GM23338 (cell line): Measurements from ENCODE around the gene PGM2. TPM values are rescaled to one million over a fixed set of nuclear protein-coding genes. Genes with fewer than 3 reads are reported as not detected.
A peak's percentile ranks its signal among the peaks of the same experiment; 100 is the strongest.

Experiments
- ATAC-seq: fragments of 200-7000 bp; cut with Tn5 transposase; 3 replicates; pipeline ENCODE4 v1.9.1; 2020
- DNase-seq: peaks from one replicate; pipeline ENCODE4 v3.0.0-alpha.2; 2015; ENCODE audit warnings: low spot score
- H2AFZ ChIP-seq: fragments of 200-600 bp; sonication (generic); 2 replicates; pipeline ENCODE4 v1.8.0; 2016; ENCODE audit warnings: antibody characterized with exemption, mild to moderate bottlenecking, moderate library complexity
- H3F3A ChIP-seq: fragments of 200-600 bp; sonication (generic); replicated peaks from 2 replicates; pipeline ENCODE4 v1.8.0; 2017; ENCODE audit warnings: antibody characterized with exemption, mixed run types, low read depth
- H3K27ac ChIP-seq: fragments of 200-600 bp; sonication (generic); 2 replicates; pipeline ENCODE4 v1.6.1; 2016; ENCODE audit warnings: low read depth
- H3K27me3 ChIP-seq: fragments of 200-600 bp; sonication (generic); 2 replicates; pipeline ENCODE4 v1.8.0; 2016; ENCODE audit warnings: mild to moderate bottlenecking, mixed run types, moderate library complexity; ENCODE audit not compliant: insufficient read depth
- H3K36me3 ChIP-seq: fragments of 200-600 bp; sonication (generic); 2 replicates; pipeline ENCODE4 v1.8.0; 2016; ENCODE audit warnings: mild to moderate bottlenecking; ENCODE audit not compliant: insufficient read depth
- H3K4me1 ChIP-seq: fragments of 200-600 bp; sonication (generic); 2 replicates; pipeline ENCODE4 v1.8.0; 2016; ENCODE audit warnings: mild to moderate bottlenecking, moderate library complexity; ENCODE audit not compliant: insufficient read depth
- H3K4me2 ChIP-seq: fragments of 200-600 bp; sonication (generic); 2 replicates; pipeline ENCODE4 v1.7.1; 2017; ENCODE audit warnings: mixed run types
- H3K4me3 ChIP-seq: fragments of 200-600 bp; sonication (generic); 2 replicates; pipeline ENCODE4 v1.6.1; 2016; ENCODE audit warnings: mixed run types
- H3K79me2 ChIP-seq: fragments of 200-600 bp; sonication (generic); replicated peaks from 2 replicates; pipeline ENCODE4 v1.8.0; 2017; ENCODE audit warnings: mild to moderate bottlenecking; ENCODE audit not compliant: insufficient read depth
- H3K9me2 ChIP-seq: fragments of 200-600 bp; sonication (generic); 2 replicates; pipeline ENCODE4 v1.8.0; 2017; ENCODE audit not compliant: insufficient read depth
- H4K20me1 ChIP-seq: fragments of 200-600 bp; sonication (generic); replicated peaks from 2 replicates; pipeline ENCODE4 v1.8.0; 2017; ENCODE audit warnings: mild to moderate bottlenecking; ENCODE audit not compliant: insufficient read depth
- H3K27ac Mint-ChIP-seq: 2 replicates; pipeline ENCODE4 v1.8.0; 2020; ENCODE audit warnings: inconsistent platforms, mild to moderate bottlenecking, moderate library complexity, mixed read lengths
- H3K27me3 Mint-ChIP-seq: 3 replicates; pipeline ENCODE4 v1.8.0; 2022; ENCODE audit warnings: low read depth, mild to moderate bottlenecking, moderate library complexity, mixed read lengths, inconsistent platforms; ENCODE audit not compliant: insufficient read depth, poor library complexity
- H3K36me3 Mint-ChIP-seq: 3 replicates; pipeline ENCODE4 v1.8.0; 2021; ENCODE audit warnings: low read depth, mild to moderate bottlenecking, inconsistent platforms, moderate library complexity, mixed read lengths
- H3K4me1 Mint-ChIP-seq: 3 replicates; pipeline ENCODE4 v1.8.0; 2020; ENCODE audit warnings: mild to moderate bottlenecking, inconsistent platforms, mixed read lengths
- H3K4me3 Mint-ChIP-seq: 3 replicates; pipeline ENCODE4 v1.8.0; 2021; ENCODE audit warnings: moderate library complexity, mild to moderate bottlenecking, inconsistent platforms, mixed read lengths
- H3K9me3 Mint-ChIP-seq: 3 replicates; pipeline ENCODE4 v1.8.0; 2020; ENCODE audit warnings: moderate library complexity, mild to moderate bottlenecking, inconsistent platforms, mixed read lengths
- CREB1 ChIP-seq: fragments of 250-450 bp; sonication (Bioruptor Pico); IDR thresholded peaks from 2 replicates; pipeline ENCODE4 v1.5.0; 2020; ENCODE audit warnings: low read depth, mild to moderate bottlenecking, moderate library complexity
- EZH2 ChIP-seq: fragments of 200-600 bp; sonication (generic); IDR thresholded peaks from one replicate; pipeline ENCODE4 v1.8.0; 2017; ENCODE audit warnings: antibody characterized with exemption, mild to moderate bottlenecking, low read depth; ENCODE audit not compliant: unreplicated experiment
- EZH2phosphoT487 ChIP-seq: fragments of 200-600 bp; sonication (generic); IDR thresholded peaks from one replicate; pipeline ENCODE4 v1.8.1; 2018; ENCODE audit warnings: antibody characterized with exemption; ENCODE audit not compliant: unreplicated experiment
- JUNB ChIP-seq: IDR thresholded peaks from one replicate; pipeline ENCODE4 v1.6.1; 2016; ENCODE audit warnings: antibody characterized with exemption; ENCODE audit not compliant: unreplicated experiment
- NANOG ChIP-seq: IDR thresholded peaks from 2 replicates; pipeline ENCODE4 v1.6.1; 2016; ENCODE audit warnings: antibody characterized with exemption, borderline replicate concordance
- POLR2AphosphoS5 ChIP-seq: IDR thresholded peaks from 2 replicates; pipeline ENCODE4 v1.6.1; 2016; ENCODE audit warnings: antibody characterized with exemption, low read depth
- REST ChIP-seq: IDR thresholded peaks from one replicate; pipeline ENCODE4 v1.6.1; 2018; ENCODE audit warnings: antibody characterized with exemption; ENCODE audit not compliant: unreplicated experiment
- STAT1 ChIP-seq: IDR thresholded peaks from one replicate; pipeline ENCODE4 v1.6.1; 2016; ENCODE audit warnings: antibody characterized with exemption; ENCODE audit not compliant: unreplicated experiment
- ZNF114 ChIP-seq: fragments of 250-450 bp; sonication (Bioruptor Pico); IDR thresholded peaks from 2 replicates; pipeline ENCODE4 v1.5.0; 2020; ENCODE audit warnings: mild to moderate bottlenecking, moderate library complexity
- ZNF331 ChIP-seq: fragments of 250-450 bp; sonication (Bioruptor Pico); IDR thresholded peaks from 2 replicates; pipeline ENCODE4 v1.5.0; 2020; ENCODE audit warnings: low read depth, mild to moderate bottlenecking, moderate library complexity
- ZNF462 ChIP-seq: fragments of 250-450 bp; sonication (Bioruptor Pico); IDR thresholded peaks from 2 replicates; pipeline ENCODE4 v1.5.0; 2020; ENCODE audit warnings: mild to moderate bottlenecking, moderate library complexity
- polyA plus RNA-seq: library from polyadenylated mRNA; unstranded; fragments of >200 nt; fragmentation: Nextera tagmentation; extraction: Ambion mirVana; gene quantifications from 2 replicates; pipeline ENCODE4 v1.2.1, GENCODE V29; 2016
- total RNA-seq: library from RNA; depleted of rRNA; stranded (reverse); fragments of >200 nt; shearing (Covaris generic); gene quantifications from 2 replicates; pipeline ENCODE4 v1.2.3, GENCODE V29; 2014
- TF ChIP-seq, protein P1 (sequence below): IDR thresholded peaks from 2 replicates; pipeline ENCODE4 v1.6.1; 2016; ENCODE audit warnings: antibody characterized with exemption

PGM2 gene
- total and polyA plus RNA-seq, 2 experiments from 2014 or later, result 11.4 to 30.8 TPM

DNA sequence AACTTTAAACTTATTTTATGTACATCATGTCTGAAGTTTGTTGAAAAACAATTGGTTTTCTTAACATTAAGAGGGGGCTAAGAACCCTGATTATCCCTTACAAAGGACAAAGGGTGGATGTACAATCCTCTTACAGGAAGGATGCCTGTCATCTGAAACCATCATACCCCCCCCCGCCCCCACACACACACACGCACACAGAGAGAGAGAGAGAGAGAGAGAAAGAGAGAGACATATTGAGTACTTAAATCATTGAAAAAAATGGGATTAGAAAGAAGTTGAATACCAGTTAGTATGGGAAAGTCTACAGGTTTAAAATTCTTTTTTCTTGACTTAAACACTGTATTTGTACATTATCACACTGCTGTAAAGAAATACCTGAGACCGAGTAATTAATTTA, 10.9 kb upstream of the PGM2 start:
- Mint-ChIP-seq H3K27me3 (peaks cover 3% of the 10 kb centered on the region), H3K4me3 (no peak overlapping the region)
- H2AFZ ChIP-seq, result peak overlapping the region; percentile 88

DNA sequence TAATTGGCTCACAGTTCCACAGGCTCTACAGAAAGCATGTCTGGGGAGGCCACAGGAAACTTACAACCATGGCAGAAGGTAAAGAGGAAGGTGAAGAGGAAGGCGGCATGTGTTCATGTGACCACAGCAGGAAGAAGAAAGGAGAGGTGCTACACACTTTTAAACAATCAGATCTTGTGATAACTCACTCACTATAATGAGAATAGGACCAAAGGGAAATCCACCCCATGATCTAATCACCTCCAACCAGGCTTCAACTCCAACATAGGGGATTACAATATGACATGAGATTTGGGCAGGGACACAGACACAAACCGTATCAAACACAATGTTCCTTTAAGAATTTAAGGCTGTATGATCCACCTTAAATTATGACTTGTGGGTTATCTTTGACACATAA, 10.5 kb upstream of the PGM2 start:
- ATAC-seq (no peak), DNase-seq (no peak)
- no peak overlapping the region for H3K27ac ChIP-seq
- H3K27ac Mint-ChIP-seq, result no peak overlapping the region
- no peaks in the 10 kb centered on the region for H3K27me3 ChIP-seq
- H3K79me2 ChIP-seq, result no peaks in the 10 kb centered on the region
- peaks cover 6% of the 10 kb centered on the region; the same call in 2 of the 3 replicates for H3K4me1 Mint-ChIP-seq
- no peaks in the 10 kb centered on the region for H3K27me3 Mint-ChIP-seq
- H3K36me3 Mint-ChIP-seq, result peaks cover 6% of the 10 kb centered on the region
- H3K9me3 Mint-ChIP-seq, result peaks cover 10% of the 10 kb centered on the region
- H3K4me2 ChIP-seq, result no peak overlapping the region
- peak overlapping the region; percentile 88 for H2AFZ ChIP-seq
- 0 out of 2 replicates have a peak, but pooled peaks cover under 1% of the 10 kb centered on the region for H3K4me1 ChIP-seq
- no peaks in the 10 kb centered on the region for H4K20me1 ChIP-seq
- no peaks in the 10 kb centered on the region for H3K36me3 ChIP-seq
- H3F3A ChIP-seq, result no peaks in the 10 kb centered on the region
- H3K4me3 ChIP-seq, result no peak overlapping the region
- H3K4me3 Mint-ChIP-seq, result no peak overlapping the region
- no peaks in the 10 kb centered on the region for H3K9me2 ChIP-seq
- TF ChIP-seq EZH2 (no peak), ZNF114 (CRISPR knock-in tag) (no peak), EZH2phosphoT487 (no peak), NANOG (no peak), JUNB (no peak), STAT1 (no peak), CREB1 (CRISPR knock-in tag) (no peak), POLR2AphosphoS5 (no peak), ZNF462 (CRISPR knock-in tag) (no peak), REST (no peak), ZNF331 (CRISPR knock-in tag) (no peak)
- TF ChIP-seq, protein P1, sequence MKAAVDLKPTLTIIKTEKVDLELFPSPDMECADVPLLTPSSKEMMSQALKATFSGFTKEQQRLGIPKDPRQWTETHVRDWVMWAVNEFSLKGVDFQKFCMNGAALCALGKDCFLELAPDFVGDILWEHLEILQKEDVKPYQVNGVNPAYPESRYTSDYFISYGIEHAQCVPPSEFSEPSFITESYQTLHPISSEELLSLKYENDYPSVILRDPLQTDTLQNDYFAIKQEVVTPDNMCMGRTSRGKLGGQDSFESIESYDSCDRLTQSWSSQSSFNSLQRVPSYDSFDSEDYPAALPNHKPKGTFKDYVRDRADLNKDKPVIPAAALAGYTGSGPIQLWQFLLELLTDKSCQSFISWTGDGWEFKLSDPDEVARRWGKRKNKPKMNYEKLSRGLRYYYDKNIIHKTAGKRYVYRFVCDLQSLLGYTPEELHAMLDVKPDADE, result no peak

More for the DNA sequence above, 10.9 kb upstream of the PGM2 start:
- DNase-seq (no peak), ATAC-seq (no peak)
- Histone ChIP-seq H3K4me1 (peaks cover 5% of the 10 kb centered on the region; the same call in 1 of the 2 replicates), H3K79me2 (no peaks in the 10 kb centered on the region), H4K20me1 (no peaks in the 10 kb centered on the region), H3F3A (no peaks in the 10 kb centered on the region), H3K4me3 (no peak overlapping the region), H3K36me3 (no peaks in the 10 kb centered on the region), H3K27me3 (no peaks in the 10 kb centered on the region), H3K27ac (no peak overlapping the region), H3K9me2 (no peaks in the 10 kb centered on the region), H3K4me2 (no peak overlapping the region)
- H3K27ac Mint-ChIP-seq, result no peak overlapping the region
- H3K36me3 Mint-ChIP-seq, result peaks cover 6% of the 10 kb centered on the region
- no peak for TF ChIP-seq POLR2AphosphoS5
- peaks cover 6% of the 10 kb centered on the region for H3K4me1 Mint-ChIP-seq
- peaks cover 10% of the 10 kb centered on the region for H3K9me3 Mint-ChIP-seq
